HG03159 (cell line): ENCODE data around the gene DNAJC18.

Source experiments
- ATAC-seq: cut with Tn5 transposase; IDR thresholded peaks from one replicate; pipeline ENCODE4 v1.9.1; 2021; ENCODE audit warnings: mild to moderate bottlenecking, moderate library complexity; ENCODE audit not compliant: unreplicated experiment

DNAJC18 gene

DNA sequence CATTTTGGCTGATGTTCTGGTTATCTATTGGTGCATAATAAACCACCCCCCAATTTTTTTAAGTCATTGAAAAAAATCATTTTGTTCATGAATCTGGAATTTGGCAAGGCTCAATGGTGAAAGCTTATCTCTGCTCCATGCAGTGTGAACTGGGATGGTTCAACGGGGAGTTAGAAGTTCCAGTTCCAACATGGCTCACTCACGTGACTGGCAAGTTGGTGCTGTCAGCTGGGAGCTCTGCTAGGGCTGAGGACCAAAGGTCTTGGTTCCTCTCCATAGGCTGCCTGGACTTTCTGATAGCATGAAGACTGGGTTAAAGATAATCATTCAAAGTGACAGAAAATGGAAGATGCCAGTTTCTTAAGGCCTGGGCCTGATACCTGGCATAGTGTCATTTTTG lies 32.4 kb downstream of the DNAJC18 start:
- no peak for ATAC-seq

DNA sequence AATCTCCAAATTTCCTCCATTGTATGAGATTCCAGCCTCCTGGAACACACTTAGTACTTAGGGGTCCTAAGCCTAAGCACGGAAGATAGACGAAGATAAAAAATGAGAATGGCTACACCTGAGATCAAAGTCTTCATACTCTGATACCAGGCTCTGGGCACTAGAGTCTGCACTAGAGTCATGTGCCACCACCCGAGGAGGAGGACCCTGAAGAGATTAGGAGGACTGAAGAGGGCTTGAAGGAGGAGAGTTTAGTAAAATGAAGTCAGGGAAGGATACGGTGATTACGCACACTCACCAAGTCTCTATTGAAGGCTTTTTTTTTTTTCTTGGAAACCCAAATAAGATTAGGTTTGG lies 34.9 kb downstream of the DNAJC18 start:
- no peak for ATAC-seq

DNA sequence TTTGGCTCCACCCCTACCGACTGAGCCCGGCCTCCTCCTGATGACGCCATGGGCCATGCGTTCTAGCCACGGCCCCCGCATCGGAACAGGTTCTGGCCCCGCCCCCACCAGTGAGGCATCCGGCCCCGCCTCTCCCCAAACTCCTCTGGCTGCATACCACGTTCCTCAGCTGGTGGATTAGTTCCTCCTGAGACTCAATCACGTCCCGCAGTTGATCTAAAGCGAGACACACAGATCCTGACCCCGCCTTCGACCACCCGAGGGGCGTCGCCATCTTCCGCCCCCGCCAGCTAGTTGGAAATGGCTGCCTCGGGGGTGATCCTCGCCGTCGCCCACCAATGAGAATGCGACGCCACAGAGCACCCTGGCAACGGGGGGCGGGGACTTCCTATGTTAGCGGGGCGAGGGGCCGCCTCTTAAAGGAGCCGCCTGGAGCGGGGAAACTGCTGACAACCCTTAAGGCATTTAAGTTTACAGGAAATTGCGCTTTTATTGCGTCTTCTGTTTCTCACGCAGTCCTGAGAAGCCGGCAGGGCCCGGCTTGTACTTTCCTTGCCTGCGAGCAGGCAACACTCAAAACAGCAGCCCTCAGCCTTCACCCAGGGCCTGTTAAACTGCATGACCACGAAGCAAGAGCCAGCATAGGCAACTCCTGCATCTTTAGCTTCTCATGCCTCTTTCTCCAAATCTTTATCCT lies 35.4 kb downstream of the DNAJC18 start, which contains the start of gene SPATA24:
TSS of gene SPATA24 (minus strand) at position 303 of the 697 bp plus-strand sequence. CDS start at position 274, 29 bp downstream.
- peak; percentile 77 for ATAC-seq

GRCh38 chr5:139403418-139403786 lies 35.9 kb downstream of the DNAJC18 start:
- no peak for ATAC-seq

GRCh38 chr5:139402561-139403158 lies 36.7 kb downstream of the DNAJC18 start:
- no peak for ATAC-seq

- no peak for ATAC-seq
Measured at GRCh38 chr5:139401546-139401945, 37.8 kb downstream of the DNAJC18 start.

- no peak for ATAC-seq
Measured at GRCh38 chr5:139399501-139400121, 39.7 kb downstream of the DNAJC18 start.

GRCh38 chr5:139397921-139398320 lies 41.4 kb downstream of the DNAJC18 start:
- no peak for ATAC-seq

GRCh38 chr5:139396691-139397090 lies 42.6 kb downstream of the DNAJC18 start:
- no peak for ATAC-seq

GRCh38 chr5:139395844-139396640 lies 43.3 kb downstream of the DNAJC18 start:
- ATAC-seq = no peak

DNA sequence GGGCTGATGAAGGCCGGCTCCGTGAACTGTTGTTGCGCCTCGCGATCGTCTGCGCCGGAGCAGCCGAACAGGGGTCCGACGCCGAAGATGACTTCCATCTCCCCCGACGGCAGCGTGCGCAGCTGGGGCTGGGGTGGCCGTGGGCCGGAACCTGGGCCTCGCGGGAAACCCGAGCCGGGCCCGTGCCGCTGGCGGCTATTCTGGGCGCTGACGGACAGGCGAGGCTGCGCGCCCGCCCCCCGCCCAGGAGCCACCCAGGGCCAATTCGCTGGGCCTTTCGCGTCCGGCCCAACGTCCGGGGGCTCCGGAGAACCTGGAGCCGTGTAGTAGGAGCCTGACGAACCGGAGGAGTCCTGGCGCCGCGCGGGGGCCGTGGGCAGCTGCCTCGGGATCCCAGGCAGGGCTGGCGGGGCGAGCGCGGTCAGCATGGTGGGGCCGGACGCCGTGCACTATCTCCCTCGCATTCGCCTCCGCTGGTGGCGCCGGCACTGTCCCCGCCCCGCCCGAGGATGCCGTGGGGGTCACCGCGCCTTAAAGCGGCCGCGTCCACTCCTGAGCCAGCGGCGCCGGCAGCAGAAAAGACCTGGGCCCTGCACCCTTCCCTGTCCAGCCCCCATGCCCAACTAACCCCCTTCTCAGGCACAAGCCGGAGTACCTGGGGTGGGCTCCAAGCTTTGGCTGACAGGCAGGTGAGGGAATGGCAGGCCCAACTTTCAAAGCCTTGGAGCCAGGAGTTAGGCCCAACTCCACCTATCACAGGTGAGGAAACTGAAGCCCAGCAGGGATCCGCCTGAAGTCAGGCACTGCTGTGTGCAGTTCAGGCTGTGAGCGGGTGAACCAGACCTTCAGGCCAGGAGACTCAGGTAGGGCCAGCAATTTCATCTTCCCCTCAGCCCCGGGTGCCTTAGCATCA lies 44.4 kb downstream of the DNAJC18 start, which contains the start of gene PROB1:
TSS of gene PROB1 (minus strand) at position 451 of the 913 bp plus-strand sequence. CDS start at position 428, 23 bp downstream.
- no peak for ATAC-seq

DNA sequence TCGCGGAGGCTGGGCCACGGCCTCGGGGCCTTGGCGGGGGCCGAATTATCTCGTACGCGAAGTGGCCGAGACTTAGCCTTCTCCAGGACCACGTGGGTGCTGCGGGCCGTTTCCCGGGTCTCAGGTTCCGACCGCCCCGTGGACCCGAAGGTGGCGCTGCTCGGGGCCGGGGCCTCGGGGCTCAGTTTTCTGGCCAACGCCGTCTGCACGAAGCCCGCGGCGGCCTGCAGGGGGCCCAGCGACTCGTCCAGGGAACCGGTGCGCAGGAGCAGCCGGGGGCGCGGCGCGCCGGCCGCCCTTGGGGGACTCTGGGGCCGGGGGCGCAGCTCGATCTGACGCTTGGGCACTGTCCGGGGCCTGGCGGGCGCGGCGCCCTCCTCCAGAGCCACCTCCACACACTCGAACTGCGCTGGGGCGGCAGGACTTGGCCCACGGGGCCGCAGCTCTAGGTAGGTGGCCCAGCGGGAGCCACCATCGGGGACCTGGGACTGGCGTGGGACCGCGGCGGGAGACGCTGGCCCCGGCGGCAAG lies 45.1 kb downstream of the DNAJC18 start:
- ATAC-seq = no peak

- no peak for ATAC-seq
Measured at GRCh38 chr5:139393497-139394122, 45.7 kb downstream of the DNAJC18 start.

DNA sequence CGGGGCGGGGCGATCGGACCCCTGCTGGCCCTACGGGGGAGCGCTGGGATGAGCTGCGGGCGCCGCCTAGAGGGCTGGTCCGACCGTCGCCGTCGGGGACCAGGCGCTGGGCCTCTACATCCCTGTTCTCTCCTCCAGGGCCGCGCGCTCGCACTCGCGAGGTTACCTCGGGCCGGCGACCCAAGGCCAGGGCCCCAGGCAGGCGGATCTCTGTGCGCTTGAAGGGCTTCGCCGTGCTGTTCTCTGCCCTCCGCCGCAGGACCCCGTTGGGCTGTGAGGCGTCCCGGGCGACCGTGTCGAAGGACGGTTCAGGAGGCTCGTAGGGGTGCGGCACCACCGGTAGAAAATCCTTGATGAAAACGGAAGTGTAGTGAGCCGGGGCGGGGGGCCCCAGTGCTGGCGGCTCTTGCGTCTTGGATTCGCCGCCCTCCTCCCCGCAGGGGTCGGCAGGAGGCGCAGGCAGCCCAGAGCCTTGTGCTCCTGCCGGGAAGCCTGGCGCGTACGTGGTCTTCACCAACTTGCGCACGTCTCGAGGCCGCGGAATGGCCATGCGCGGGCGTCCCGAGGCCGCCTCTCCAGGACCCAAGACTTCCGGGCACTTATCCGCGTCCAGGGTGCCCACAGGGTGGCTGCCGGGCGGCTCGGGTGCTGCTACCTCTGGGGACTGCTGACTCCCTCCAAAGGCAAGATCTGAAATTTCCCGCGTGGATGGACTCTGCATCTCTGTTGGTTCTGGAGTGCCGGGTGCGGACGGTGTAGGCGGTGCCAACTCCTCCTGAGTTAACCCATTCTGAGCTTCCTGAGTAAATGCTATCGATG lies 46.4 kb downstream of the DNAJC18 start:
- peak; percentile 48 for ATAC-seq

DNA sequence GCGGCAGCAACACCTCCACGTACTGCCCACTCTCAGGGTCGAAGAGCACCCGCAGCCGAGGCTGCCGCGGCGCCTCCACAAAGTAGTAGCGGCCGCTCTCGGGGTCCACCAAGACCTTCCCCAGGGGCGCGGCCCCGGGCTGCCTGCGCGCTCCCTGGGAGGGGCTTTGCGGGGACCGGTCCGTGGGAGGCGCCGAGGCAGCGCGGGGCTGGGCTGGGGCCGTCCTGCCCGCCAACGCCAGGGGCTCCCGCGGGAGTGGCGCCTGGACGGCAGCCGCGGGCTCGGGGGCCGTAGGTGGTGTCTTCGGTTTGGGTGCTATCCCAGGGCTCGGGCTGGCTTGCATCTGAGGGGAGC lies 47.0 kb downstream of the DNAJC18 start:
- ATAC-seq = peak; percentile 3

DNA sequence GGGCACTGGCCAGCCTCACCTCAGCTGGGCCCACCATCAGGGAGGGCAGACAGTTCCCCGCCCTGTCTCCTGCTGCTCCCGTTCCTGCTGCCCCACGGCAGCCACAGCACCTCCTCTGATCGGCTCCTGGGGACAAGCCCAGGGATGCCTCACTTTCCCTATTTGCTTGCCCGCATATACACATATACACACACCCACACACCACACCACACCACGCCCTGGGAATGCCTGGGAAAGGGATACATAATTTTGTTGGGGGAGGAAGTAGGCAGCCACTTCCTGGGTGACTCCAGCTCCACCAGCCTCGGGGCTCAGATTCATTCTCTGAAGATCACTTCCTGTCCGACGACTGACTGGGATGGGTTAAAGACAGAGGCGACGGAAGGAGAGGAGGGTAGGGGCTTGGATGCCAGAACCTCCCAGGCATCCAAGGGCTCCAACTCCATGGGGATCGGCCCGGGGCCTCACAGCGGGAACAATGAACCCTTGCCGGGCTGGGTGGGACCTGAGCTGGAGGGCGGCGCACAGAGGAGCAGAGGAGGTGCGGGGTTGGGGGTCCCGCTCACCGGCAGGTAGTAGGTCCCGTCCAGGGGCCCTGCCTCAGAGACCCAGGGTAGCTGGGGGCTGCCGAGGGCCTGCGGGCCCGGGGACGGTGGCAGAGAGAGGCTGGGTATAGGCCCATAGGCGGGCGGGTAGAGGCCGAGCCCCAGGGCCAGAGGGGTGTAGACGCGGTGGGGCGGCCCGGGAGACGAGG lies 47.6 kb downstream of the DNAJC18 start:
- ATAC-seq = no peak

GRCh38 chr5:139390639-139391569 lies 48.4 kb downstream of the DNAJC18 start:
- no peak for ATAC-seq
